ENCODE results near the gene ANKRD1. TPM values are rescaled to one million over a fixed set of nuclear protein-coding genes. Genes with fewer than 3 reads are reported as not detected.

The ANKRD1 gene
- total and polyA plus RNA-seq, 2 of the 8 experiments (the other 6 are each of a cell fraction or from before 2014, with no cell fraction given), result 0.03 TPM; not detected in 1

GRCh38 chr10:90960355-90960814, 39.5 kb upstream of the ANKRD1 start:
- Histone ChIP-seq H2AK5ac (ENCODE audit: low read depth, low read length) (no peak overlapping the region), H4K91ac (replicated peaks; ENCODE audit: insufficient read length, low read length) (no peak overlapping the region), H3K27me3 (replicated peaks in 1 of 4; ENCODE audit: control insufficient read depth in 3 of 4, extremely low read depth in 1 of 4, insufficient read depth in 3 of 4, low read length in 3 of 4) (peaks cover 0 to 11% (median 2%) of the 10 kb centered on the region in 4 experiments; a peak in 3 of 7 replicates), H3K27ac (ENCODE audit: low read depth, low read length) (no peak overlapping the region), H3K9ac (replicated peaks in 1 of 4; ENCODE audit: extremely low read depth in 1 of 4, low read depth in 3 of 4, low read length in 3 of 4) (no peak overlapping the region), H3K4me3 (ENCODE audit: extremely low read depth in 1 of 4, insufficient read depth in 2 of 4, low read depth in 3 of 4, low read length in 4 of 4) (no peak overlapping the region), H3K56ac (replicated peaks; ENCODE audit: insufficient read length, low read depth, low read length) (no peak overlapping the region), H3K4ac (replicated peaks; ENCODE audit: insufficient read length, low read depth, low read length) (no peak overlapping the region), H2BK5ac (ENCODE audit: low read depth, low read length) (no peak overlapping the region), H4K5ac (ENCODE audit: insufficient read length, low read depth, low read length) (no peak overlapping the region), H3K4me1 (replicated peaks in 1 of 4; ENCODE audit: control insufficient read depth in 3 of 4, insufficient read depth in 4 of 4, low read length in 3 of 4) (no peaks in the 10 kb centered on the region), H3K79me1 (ENCODE audit: low read depth, low read length) (no peaks in the 10 kb centered on the region), H3K79me2 (ENCODE audit: control insufficient read depth in 1 of 2, insufficient read depth in 2 of 2, low read length in 2 of 2) (no peaks in the 10 kb centered on the region), H3K18ac (ENCODE audit: extremely low read depth, low read length) (no peak overlapping the region), H3K23me2 (ENCODE audit: low read depth, low read length) (no peaks in the 10 kb centered on the region), H2BK15ac (ENCODE audit: low read length) (no peak overlapping the region), H2AFZ (ENCODE audit: low read length) (no peak overlapping the region), H3K4me2 (ENCODE audit: insufficient read depth in 1 of 2, low read depth in 2 of 2, low read length in 2 of 2) (no peak overlapping the region), H3K9me3 (ENCODE audit: insufficient read depth in 2 of 2, low read depth in 1 of 2, low read length in 1 of 2) (no peaks in the 10 kb centered on the region), H2BK12ac (ENCODE audit: low read depth, low read length) (no peak overlapping the region), H3K23ac (ENCODE audit: insufficient read length) (no peak overlapping the region), H3K36me3 (ENCODE audit: control insufficient read depth in 2 of 4, insufficient read depth in 4 of 4, low read length in 3 of 4) (no peaks in the 10 kb centered on the region), H3K14ac (ENCODE audit: insufficient read length) (no peak overlapping the region), H2BK120ac (replicated peaks; ENCODE audit: low read depth, low read length) (no peak overlapping the region), H4K20me1 (replicated peaks in 1 of 2; ENCODE audit: control insufficient read depth in 1 of 2, insufficient read depth in 2 of 2, low read length in 2 of 2) (no peaks in the 10 kb centered on the region), H2BK20ac (ENCODE audit: low read length) (no peak overlapping the region), H4K8ac (ENCODE audit: extremely low read depth, insufficient read depth, low read length) (no peak overlapping the region)
- POLR2A ChIA-PET (ENCODE audit: partially characterized antibody), result no interaction called here
- no peak for TF ChIP-seq ZNF274 (IDR thresholded peaks at IDR 0.05; ENCODE audit: borderline replicate concordance, extremely low read depth, low read length)
- TF ChIP-seq CEBPB (IDR thresholded peaks at IDR 0.05; ENCODE audit: low read depth, low read length), result no peak
- no peak for TF ChIP-seq SUZ12 (IDR thresholded peaks at IDR 0.05; ENCODE audit: low read length)
- FAIRE-seq (no peak), DNase-seq (ENCODE audit: low read depth in 1 of 2, low spot score in 2 of 2) (no peak)
- CTCF ChIA-PET (ENCODE audit: partially characterized antibody), result interaction anchor here (0.5 to 2.7 kb wide), 5 partner anchors 9 to 1433 kb away, joined by 3 to 13 read pairs (median 4); no protein-coding TSS in a partner anchor
